ENCODE measurements around the gene UBE2QL1. TPM values are rescaled to one million over a fixed set of nuclear protein-coding genes. Genes with fewer than 3 reads are reported as not detected.

Gene UBE2QL1
- total RNA-seq, 1 experiment from 2014 or later: 0.50 TPM

- no peak for TF ChIP-seq JAZF1 (CRISPR knock-in tag; IDR thresholded peaks at IDR 0.05)
These were observed 47.5 kb downstream of the UBE2QL1 start (continued) for GRCh38 chr5:6496207-6496584.

- Mint-ChIP-seq H3K27me3 (ENCODE audit: low read depth) (peaks cover 12% of the 10 kb centered on the region), H3K36me3 (no peaks in the 10 kb centered on the region), H3K4me3 (no peak overlapping the region), H3K4me1 (peaks cover 7% of the 10 kb centered on the region), H3K27ac (no peak overlapping the region), H3K9me3 (peaks cover 4% of the 10 kb centered on the region; the same call in 1 of the 2 replicates)
- DNase-seq (ENCODE audit: low spot score) (no peak), ATAC-seq (no peak)
- POLR2A ChIA-PET: no interaction called here
- CTCF ChIA-PET: no interaction called here
- no peak for TF ChIP-seq ZNF219 (CRISPR knock-in tag; IDR thresholded peaks at IDR 0.05; ENCODE audit: borderline replicate concordance)
- TF ChIP-seq FOXJ3 (CRISPR knock-in tag; IDR thresholded peaks at IDR 0.05; ENCODE audit: borderline replicate concordance): no peak
- TF ChIP-seq ERG (CRISPR knock-in tag; IDR thresholded peaks at IDR 0.05): no peak
- TF ChIP-seq ETV6 (CRISPR knock-in tag; IDR thresholded peaks at IDR 0.05): no peak
- no peak for TF ChIP-seq AFF4 (CRISPR knock-in tag; IDR thresholded peaks at IDR 0.05; ENCODE audit: borderline replicate concordance)
- TF ChIP-seq PREB (CRISPR knock-in tag; IDR thresholded peaks at IDR 0.05; ENCODE audit: borderline replicate concordance): no peak
- no peak for TF ChIP-seq HMGA2 (CRISPR knock-in tag; IDR thresholded peaks at IDR 0.05)
- TF ChIP-seq RORB (CRISPR knock-in tag; IDR thresholded peaks at IDR 0.05): no peak
- TF ChIP-seq NR3C1 (CRISPR knock-in tag; conservative IDR thresholded peaks at IDR 0.05; ENCODE audit: low read depth): no peak
- TF ChIP-seq ZNF281 (CRISPR knock-in tag; IDR thresholded peaks at IDR 0.05): no peak
- no peak for TF ChIP-seq JAZF1 (CRISPR knock-in tag; IDR thresholded peaks at IDR 0.05)
- TF ChIP-seq ZSCAN18 (CRISPR knock-in tag; IDR thresholded peaks at IDR 0.05): no peak
- no peak for TF ChIP-seq ZNF512 (CRISPR knock-in tag; IDR thresholded peaks at IDR 0.05; ENCODE audit: borderline replicate concordance)
- TF ChIP-seq MXD4 (CRISPR knock-in tag; IDR thresholded peaks at IDR 0.05; ENCODE audit: borderline replicate concordance): no peak
- no peak for TF ChIP-seq STAT6 (CRISPR knock-in tag; conservative IDR thresholded peaks at IDR 0.05; ENCODE audit: low read depth)
- TF ChIP-seq FOXP4 (CRISPR knock-in tag; IDR thresholded peaks at IDR 0.05): no peak
- TF ChIP-seq KAT7 (CRISPR knock-in tag; IDR thresholded peaks at IDR 0.05; ENCODE audit: borderline replicate concordance): no peak
These were observed 48.0 kb downstream of the UBE2QL1 start for GRCh38 chr5:6496636-6497035.

Data from WTC11 (cell line).